ENCODE measurements around the gene MAGT1. TPM values are rescaled to one million over a fixed set of nuclear protein-coding genes. Genes with fewer than 3 reads are reported as not detected.

Gene MAGT1
- total and polyA plus RNA-seq, 2 donors from 2014 or later, result 36.5 to 86.8 TPM

DNA sequence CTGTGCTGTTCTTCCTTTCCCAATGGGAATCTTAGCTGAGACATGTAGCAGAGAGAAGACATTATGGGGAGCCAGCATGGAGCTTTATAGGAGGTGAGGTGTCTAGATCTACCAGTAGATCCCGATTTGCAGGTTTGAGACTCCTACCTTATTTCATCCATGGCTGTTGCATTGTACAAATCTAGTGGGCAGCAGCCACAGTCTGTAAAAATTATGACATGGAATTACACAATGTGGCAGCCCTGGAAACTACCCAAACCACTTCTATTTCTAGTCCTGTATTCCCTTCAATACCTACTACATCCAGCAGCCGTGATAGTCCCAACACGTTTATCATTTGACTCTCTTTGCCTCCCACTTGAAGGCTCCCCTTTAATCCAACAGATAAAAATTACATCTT is 23.3 kb upstream of the MAGT1 start:
- DNase-seq, result no peak
- no peak overlapping the region for H3K27ac ChIP-seq (ENCODE audit: low read depth in 2 of 2, low read length in 2 of 2)
- no peak for FAIRE-seq
- H3K4me1 ChIP-seq (ENCODE audit: control insufficient read depth in 2 of 3, insufficient read depth in 2 of 3, low read depth in 1 of 3, low read length in 3 of 3), result no peaks in the 10 kb centered on the region
- no peaks in the 10 kb centered on the region for H3K27me3 ChIP-seq (ENCODE audit: control insufficient read depth, insufficient read depth, low read length)
- TF ChIP-seq, protein P1, sequence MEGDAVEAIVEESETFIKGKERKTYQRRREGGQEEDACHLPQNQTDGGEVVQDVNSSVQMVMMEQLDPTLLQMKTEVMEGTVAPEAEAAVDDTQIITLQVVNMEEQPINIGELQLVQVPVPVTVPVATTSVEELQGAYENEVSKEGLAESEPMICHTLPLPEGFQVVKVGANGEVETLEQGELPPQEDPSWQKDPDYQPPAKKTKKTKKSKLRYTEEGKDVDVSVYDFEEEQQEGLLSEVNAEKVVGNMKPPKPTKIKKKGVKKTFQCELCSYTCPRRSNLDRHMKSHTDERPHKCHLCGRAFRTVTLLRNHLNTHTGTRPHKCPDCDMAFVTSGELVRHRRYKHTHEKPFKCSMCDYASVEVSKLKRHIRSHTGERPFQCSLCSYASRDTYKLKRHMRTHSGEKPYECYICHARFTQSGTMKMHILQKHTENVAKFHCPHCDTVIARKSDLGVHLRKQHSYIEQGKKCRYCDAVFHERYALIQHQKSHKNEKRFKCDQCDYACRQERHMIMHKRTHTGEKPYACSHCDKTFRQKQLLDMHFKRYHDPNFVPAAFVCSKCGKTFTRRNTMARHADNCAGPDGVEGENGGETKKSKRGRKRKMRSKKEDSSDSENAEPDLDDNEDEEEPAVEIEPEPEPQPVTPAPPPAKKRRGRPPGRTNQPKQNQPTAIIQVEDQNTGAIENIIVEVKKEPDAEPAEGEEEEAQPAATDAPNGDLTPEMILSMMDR (IDR thresholded peaks at IDR 0.05; ENCODE audit: borderline replicate concordance, extremely low read depth, insufficient read depth), result no peak
- intact Hi-C loops (cut with DNase I), result no loop called here
- H3K9me3 ChIP-seq (ENCODE audit: control insufficient read depth in 2 of 3, insufficient read depth in 1 of 3, low read length in 3 of 3), result no peaks in the 10 kb centered on the region
- H3K4me3 ChIP-seq (ENCODE audit: low read length in 3 of 3), result no peak overlapping the region
- no peaks in the 10 kb centered on the region for H3K36me3 ChIP-seq (ENCODE audit: control insufficient read depth in 2 of 3, insufficient read depth in 3 of 3, low read length in 3 of 3)
- no peak overlapping the region for H3K9ac ChIP-seq (ENCODE audit: low read length in 3 of 3)

DNA sequence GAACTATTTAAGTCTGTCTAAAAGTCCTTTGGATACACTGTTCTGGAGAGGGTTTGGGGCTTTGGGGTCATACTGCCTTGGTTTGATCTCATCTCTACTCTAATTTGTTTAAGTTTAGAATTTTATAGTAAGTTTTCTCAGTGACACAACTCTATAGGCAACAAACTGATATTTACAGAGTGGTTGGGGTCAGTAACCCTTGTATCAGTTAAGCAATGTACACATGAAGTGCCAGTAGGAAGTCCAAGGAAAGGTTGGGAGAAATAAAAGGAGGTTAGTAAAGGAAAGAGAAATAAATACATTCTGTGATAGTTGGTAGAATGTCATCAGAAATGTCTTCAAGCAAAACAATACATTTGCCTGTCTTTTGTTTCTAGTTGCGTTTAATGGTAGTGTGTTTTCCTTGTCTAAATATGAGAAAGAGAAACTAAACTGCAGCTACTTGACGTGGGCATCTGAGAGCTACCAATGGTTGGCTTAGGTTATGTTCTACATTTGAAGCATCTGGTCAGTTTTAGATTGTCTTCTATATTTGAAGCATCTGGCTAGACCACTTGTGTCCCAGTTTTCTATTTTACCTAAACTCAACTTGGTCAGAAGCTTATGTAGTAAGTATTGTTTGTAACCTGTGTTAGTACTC is 22.2 kb upstream of the MAGT1 start:
- no peak overlapping the region for H3K4me3 ChIP-seq (ENCODE audit: low read length in 3 of 3)
- H3K4me1 ChIP-seq (ENCODE audit: control insufficient read depth in 2 of 3, insufficient read depth in 2 of 3, low read depth in 1 of 3, low read length in 3 of 3), result no peaks in the 10 kb centered on the region
- no peak overlapping the region for H3K9ac ChIP-seq (ENCODE audit: low read length in 3 of 3)
- H3K36me3 ChIP-seq (ENCODE audit: control insufficient read depth in 2 of 3, insufficient read depth in 3 of 3, low read length in 3 of 3), result no peaks in the 10 kb centered on the region
- DNase-seq, result no peak
- TF ChIP-seq, protein P1 (IDR thresholded peaks at IDR 0.05; ENCODE audit: borderline replicate concordance, extremely low read depth, insufficient read depth), result no peak
- FAIRE-seq, result no peak
- intact Hi-C loops (cut with DNase I), result no loop called here
- H3K9me3 ChIP-seq (ENCODE audit: control insufficient read depth in 2 of 3, insufficient read depth in 1 of 3, low read length in 3 of 3), result no peaks in the 10 kb centered on the region
- H3K27ac ChIP-seq (ENCODE audit: low read depth in 2 of 2, low read length in 2 of 2), result no peak overlapping the region
- H3K27me3 ChIP-seq (ENCODE audit: control insufficient read depth, insufficient read depth, low read length), result no peaks in the 10 kb centered on the region

DNA sequence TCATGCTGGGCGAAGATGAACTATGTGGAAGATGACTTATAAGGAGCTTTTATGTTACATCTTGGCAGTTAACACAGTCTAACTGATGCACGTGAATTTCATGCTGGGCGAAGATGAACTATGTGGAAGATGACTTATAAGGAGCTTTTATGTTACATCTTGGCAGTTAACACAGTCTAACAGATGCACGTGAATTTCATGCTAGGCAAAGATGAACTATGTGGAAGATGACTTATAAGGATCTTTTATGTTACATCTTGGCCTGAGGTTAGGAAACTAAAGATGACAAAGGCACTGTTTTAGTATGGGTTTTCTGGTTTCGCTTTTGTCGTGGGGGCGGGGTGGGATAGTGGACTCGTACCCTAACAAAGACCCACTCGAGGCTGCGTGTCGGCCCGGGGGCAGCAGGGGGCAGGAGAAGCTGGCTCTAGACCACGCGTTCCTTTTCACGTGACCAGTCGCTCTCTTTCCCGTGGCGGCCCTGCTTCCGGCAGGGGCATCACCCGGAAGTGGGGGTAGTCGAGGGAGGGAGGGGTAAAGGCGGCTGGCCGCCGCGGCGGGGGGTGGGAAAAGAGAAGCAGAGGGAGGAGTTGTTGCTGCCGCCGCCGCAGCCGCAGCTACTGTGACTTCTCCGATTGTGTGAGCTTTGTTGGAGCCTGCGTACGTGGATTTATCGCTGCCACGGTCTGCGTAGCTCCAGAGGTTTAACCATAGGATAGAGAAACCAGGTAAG is 15.0 kb upstream of the MAGT1 start, which contains the start of gene ATP7A:
Gene ATP7A (plus strand): TSS at position 586 of the 733 bp plus-strand sequence. CDS start 60,949 bp downstream, outside the sequence.
- Histone ChIP-seq H3K27ac (ENCODE audit: low read depth in 2 of 2, low read length in 2 of 2) (peak within 1 kb of the TSS; percentile 76 to 86), H3K36me3 (ENCODE audit: control insufficient read depth in 2 of 3, insufficient read depth in 3 of 3, low read length in 3 of 3) (no peaks in the 10 kb centered on the region), H3K9ac (ENCODE audit: low read length in 3 of 3) (peak within 1 kb of the TSS; percentile 89 to 98 (median 92)), H3K4me1 (ENCODE audit: control insufficient read depth in 2 of 3, insufficient read depth in 2 of 3, low read depth in 1 of 3, low read length in 3 of 3) (no peaks in the 10 kb centered on the region), H3K4me3 (ENCODE audit: low read length in 3 of 3) (peak within 1 kb of the TSS; percentile 94 to 97 (median 96)), H3K27me3 (ENCODE audit: control insufficient read depth, insufficient read depth, low read length) (no peaks in the 10 kb centered on the region), H3K9me3 (ENCODE audit: control insufficient read depth in 2 of 3, insufficient read depth in 1 of 3, low read length in 3 of 3) (no peaks in the 10 kb centered on the region)
- DNase-seq, result peak; percentile 92 to 96 (median 94)
- intact Hi-C loops (cut with DNase I), result no loop called here
- no peak for FAIRE-seq
- TF ChIP-seq, protein P1 (IDR thresholded peaks at IDR 0.05; ENCODE audit: borderline replicate concordance, extremely low read depth, insufficient read depth), result peak; percentile 47

Measured in kidney (tissue), 14 donors.